ENCODE data around the gene PPP2R2C. TPM values are rescaled to one million over a fixed set of nuclear protein-coding genes. Genes with fewer than 3 reads are reported as not detected.

Gene PPP2R2C
- total RNA-seq, 6 experiments from 2014 or later, result 0.14 to 0.25 (median 0.23) TPM; not detected in 2

- H3K36me3 Mint-ChIP-seq (ENCODE audit: low read depth), result no peaks in the 10 kb centered on the region
- H3K4me3 Mint-ChIP-seq, result no peak overlapping the region
- TF ChIP-seq CTCF (IDR thresholded peaks at IDR 0.05), result no peak
- H3K9me3 Mint-ChIP-seq, result no peaks in the 10 kb centered on the region
- no peak overlapping the region for H3K27ac Mint-ChIP-seq
- H3K4me1 Mint-ChIP-seq (ENCODE audit: low read depth), result no peaks in the 10 kb centered on the region; the same call in 1 of the 2 replicates
- H3K27me3 Mint-ChIP-seq (ENCODE audit: insufficient read depth), result peaks cover 24% of the 10 kb centered on the region
- DNase-seq, result no peak
These were observed 10.9 kb downstream of the PPP2R2C start for GRCh38 chr4:6461301-6462165.

- peaks cover 18% of the 10 kb centered on the region for H3K27me3 Mint-ChIP-seq (ENCODE audit: insufficient read depth)
- H3K27ac Mint-ChIP-seq, result no peak overlapping the region
- no peak for DNase-seq
- no peak overlapping the region for H3K4me3 Mint-ChIP-seq
- no peaks in the 10 kb centered on the region; the same call in 1 of the 2 replicates for H3K4me1 Mint-ChIP-seq (ENCODE audit: low read depth)
- TF ChIP-seq CTCF (IDR thresholded peaks at IDR 0.05), result no peak
- H3K36me3 Mint-ChIP-seq (ENCODE audit: low read depth), result no peaks in the 10 kb centered on the region
- H3K9me3 Mint-ChIP-seq, result no peaks in the 10 kb centered on the region
These were observed 11.5 kb downstream of the PPP2R2C start for GRCh38 chr4:6460876-6461275.

- no peak for TF ChIP-seq CTCF (IDR thresholded peaks at IDR 0.05)
- no peaks in the 10 kb centered on the region for H3K4me1 Mint-ChIP-seq (ENCODE audit: low read depth)
- peaks cover 13% of the 10 kb centered on the region for H3K27me3 Mint-ChIP-seq (ENCODE audit: insufficient read depth)
- H3K36me3 Mint-ChIP-seq (ENCODE audit: low read depth), result no peaks in the 10 kb centered on the region
- no peak overlapping the region for H3K27ac Mint-ChIP-seq
- DNase-seq, result no peak
- no peak overlapping the region for H3K4me3 Mint-ChIP-seq
- no peaks in the 10 kb centered on the region for H3K9me3 Mint-ChIP-seq
These were observed 13.9 kb downstream of the PPP2R2C start for GRCh38 chr4:6458528-6458927.

- Mint-ChIP-seq H3K9me3 (no peaks in the 10 kb centered on the region), H3K27me3 (ENCODE audit: insufficient read depth) (peaks cover 19% of the 10 kb centered on the region), H3K4me1 (ENCODE audit: low read depth) (no peaks in the 10 kb centered on the region), H3K4me3 (no peak overlapping the region), H3K27ac (no peak overlapping the region), H3K36me3 (ENCODE audit: low read depth) (no peaks in the 10 kb centered on the region)
- TF ChIP-seq CTCF (IDR thresholded peaks at IDR 0.05), result no peak
- DNase-seq, result no peak
These were observed 16.0 kb downstream of the PPP2R2C start for GRCh38 chr4:6456450-6456849.

- Mint-ChIP-seq H3K4me1 (ENCODE audit: low read depth) (no peaks in the 10 kb centered on the region), H3K27me3 (ENCODE audit: insufficient read depth) (peaks cover 31% of the 10 kb centered on the region)
These were observed 18.1 kb downstream of the PPP2R2C start for GRCh38 chr4:6454112-6454910.

More at GRCh38 chr4:6454112-6454910, 18.1 kb downstream of the PPP2R2C start:
- no peaks in the 10 kb centered on the region for H3K9me3 Mint-ChIP-seq
- no peak overlapping the region for H3K27ac Mint-ChIP-seq
- no peak for TF ChIP-seq CTCF (IDR thresholded peaks at IDR 0.05)
- H3K36me3 Mint-ChIP-seq (ENCODE audit: low read depth), result no peaks in the 10 kb centered on the region
- H3K4me3 Mint-ChIP-seq, result no peak overlapping the region
- no peak for DNase-seq

Data from HFFc6 (cell line).